ENCODE measurements around the gene LIN7C.

The LIN7C gene

GRCh38 chr11:27472398-27473016 lies 34.1 kb downstream of the LIN7C start, which contains the start of gene LGR4:
LGR4 (minus strand) TSS chr11:27472790; CDS start chr11:27472302, 488 bp downstream.
- Histone ChIP-seq H3K4me3 (peak within 1 kb of the TSS; percentile 86), H4K20me1 (no peaks in the 10 kb centered on the region), H3K4me2 (peak within 1 kb of the TSS; percentile 96), H3K27ac (peak within 1 kb of the TSS; percentile 75), H3K9ac (peak within 1 kb of the TSS; percentile 77), H3K4me1 (peaks cover 11% of the 10 kb centered on the region), H3K27me3 (peaks cover 9% of the 10 kb centered on the region), H3K9me3 (no peaks in the 10 kb centered on the region), H3K36me3 (no peaks in the 10 kb centered on the region)
- no peak for TF ChIP-seq Cebpa-rat (IDR thresholded peaks at IDR 0.05)

GRCh38 chr11:27471589-27472397 lies 34.8 kb downstream of the LIN7C start:
- Histone ChIP-seq H3K9me3 (no peaks in the 10 kb centered on the region), H4K20me1 (no peaks in the 10 kb centered on the region), H3K27ac (peak overlapping the region; percentile 75), H3K4me3 (peak overlapping the region; percentile 86), H3K4me1 (peaks cover 11% of the 10 kb centered on the region), H3K36me3 (no peaks in the 10 kb centered on the region), H3K27me3 (peaks cover 9% of the 10 kb centered on the region), H3K9ac (peak overlapping the region; percentile 77), H3K4me2 (peak overlapping the region; percentile 96)
- no peak for TF ChIP-seq Cebpa-rat (IDR thresholded peaks at IDR 0.05)

GRCh38 chr11:27470826-27471588 lies 35.6 kb downstream of the LIN7C start:
- Histone ChIP-seq H3K27me3 (peaks cover 9% of the 10 kb centered on the region), H3K4me3 (peak overlapping the region; percentile 86), H3K9me3 (no peaks in the 10 kb centered on the region), H3K36me3 (no peaks in the 10 kb centered on the region), H4K20me1 (no peaks in the 10 kb centered on the region), H3K4me2 (peak overlapping the region; percentile 96), H3K4me1 (peaks cover 11% of the 10 kb centered on the region), H3K27ac (no peak overlapping the region), H3K9ac (peak overlapping the region; percentile 60)
- TF ChIP-seq Cebpa-rat (IDR thresholded peaks at IDR 0.05), result no peak

DNA sequence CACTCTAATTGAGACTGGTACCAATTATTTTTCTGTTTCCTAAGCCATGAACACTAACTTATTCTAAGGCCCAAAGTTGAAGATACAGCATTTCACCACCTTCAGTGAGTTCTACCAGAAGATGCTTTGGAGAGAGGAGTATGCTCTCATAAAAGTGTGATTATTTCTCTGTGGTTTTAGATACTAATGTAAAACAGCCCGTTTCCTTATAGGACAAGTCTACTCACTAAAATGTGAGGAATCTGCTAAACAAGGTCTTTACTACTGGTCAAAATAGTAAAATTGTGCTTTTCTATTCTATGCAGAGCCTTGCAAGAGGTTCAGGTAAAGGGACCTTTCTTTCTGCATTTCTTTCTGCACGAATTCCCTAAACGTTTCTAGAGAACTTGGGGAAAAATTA lies 36.4 kb downstream of the LIN7C start:
- Histone ChIP-seq H3K9ac (no peak overlapping the region), H3K27ac (no peak overlapping the region), H3K36me3 (no peaks in the 10 kb centered on the region), H3K27me3 (peaks cover 9% of the 10 kb centered on the region), H3K4me3 (no peak overlapping the region), H4K20me1 (no peaks in the 10 kb centered on the region), H3K9me3 (no peaks in the 10 kb centered on the region), H3K4me1 (peaks cover 11% of the 10 kb centered on the region), H3K4me2 (peak overlapping the region; percentile 96; the same call in 1 of the 2 replicates)
- no peak for TF ChIP-seq Cebpa-rat (IDR thresholded peaks at IDR 0.05)

GRCh38 chr11:27468995-27469695 lies 37.4 kb downstream of the LIN7C start:
- Histone ChIP-seq H3K4me3 (no peak overlapping the region), H3K4me2 (no peak overlapping the region), H3K9ac (no peak overlapping the region), H3K36me3 (no peaks in the 10 kb centered on the region), H3K9me3 (no peaks in the 10 kb centered on the region), H3K27ac (no peak overlapping the region), H3K27me3 (peaks cover 9% of the 10 kb centered on the region), H3K4me1 (peaks cover 11% of the 10 kb centered on the region), H4K20me1 (no peaks in the 10 kb centered on the region)
- no peak for TF ChIP-seq Cebpa-rat (IDR thresholded peaks at IDR 0.05)

DNA sequence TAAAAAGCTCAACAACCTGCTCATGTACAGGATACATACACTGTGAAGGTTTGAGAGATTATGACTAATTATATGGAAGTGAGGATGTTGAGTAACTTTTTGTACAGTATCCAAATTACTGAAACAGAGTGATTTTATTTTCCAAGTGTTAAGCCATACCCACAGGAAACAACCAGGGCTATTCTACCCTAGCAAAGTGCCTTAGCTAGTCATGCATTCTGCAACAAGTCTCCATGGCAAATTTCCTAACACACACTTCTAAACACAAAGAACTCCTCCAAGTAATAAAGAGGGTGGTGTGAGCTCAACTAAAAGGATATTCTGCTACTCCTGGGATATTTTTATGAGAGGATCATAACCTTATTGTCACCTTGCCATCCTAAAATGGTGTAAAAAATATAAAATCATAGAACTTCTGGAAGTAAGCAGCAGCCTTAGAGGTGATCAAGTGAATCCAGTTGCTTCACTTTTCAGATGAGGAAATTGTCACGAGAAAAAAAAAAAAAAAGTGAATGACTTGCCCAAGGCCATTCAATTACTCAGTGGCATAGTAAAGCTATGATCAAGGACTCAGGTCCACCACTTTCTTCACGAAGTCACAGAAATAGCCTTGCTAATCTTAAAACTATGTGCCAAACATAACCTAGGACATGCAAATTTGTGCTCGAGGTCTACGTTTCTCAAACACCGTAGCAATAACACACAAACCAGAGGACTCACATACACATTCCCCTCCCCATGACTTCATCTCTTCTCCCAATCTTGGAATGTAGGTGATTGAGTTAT lies 38.2 kb downstream of the LIN7C start:
- Histone ChIP-seq H3K9ac (no peak overlapping the region), H3K4me1 (peaks cover 11% of the 10 kb centered on the region), H3K27ac (no peak overlapping the region), H3K4me3 (no peak overlapping the region), H3K36me3 (no peaks in the 10 kb centered on the region), H3K4me2 (no peak overlapping the region), H4K20me1 (no peaks in the 10 kb centered on the region), H3K27me3 (peaks cover 9% of the 10 kb centered on the region), H3K9me3 (no peaks in the 10 kb centered on the region)
- TF ChIP-seq Cebpa-rat (IDR thresholded peaks at IDR 0.05), result no peak

DNA sequence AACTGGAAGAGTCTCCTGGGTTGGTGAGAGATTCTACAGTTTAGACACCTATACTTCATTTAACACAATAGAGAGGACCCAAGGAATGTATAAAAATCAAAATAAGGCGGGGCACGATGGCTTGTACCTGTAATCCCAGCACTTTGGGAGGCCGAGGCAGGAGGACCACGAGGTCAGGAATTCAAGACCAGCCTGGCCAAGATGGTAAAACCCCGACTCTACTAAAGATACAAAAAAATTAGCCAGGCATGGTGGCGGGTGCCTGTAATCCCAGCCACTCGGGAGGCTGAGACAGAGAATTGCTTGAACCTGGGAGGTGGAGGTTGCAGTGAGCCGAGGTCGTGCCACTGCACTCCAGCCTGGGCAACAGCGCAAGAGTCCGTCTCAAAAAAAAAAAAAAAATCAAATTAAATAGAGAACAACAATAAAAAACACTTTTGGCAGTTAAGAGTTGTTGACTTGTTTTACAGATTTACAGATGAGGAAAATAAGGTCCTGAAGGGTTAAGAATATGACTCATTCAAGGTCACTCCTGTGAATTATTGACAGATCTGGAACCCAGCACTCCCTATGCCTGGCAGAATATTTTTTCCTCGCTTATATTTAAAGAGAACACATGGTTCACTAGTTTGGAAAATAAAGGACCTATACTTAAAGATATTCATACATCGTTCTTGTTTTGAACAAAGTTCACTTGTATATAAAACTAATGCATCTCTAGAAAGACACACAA lies 39.2 kb downstream of the LIN7C start:
- Histone ChIP-seq H3K4me3 (no peak overlapping the region), H3K4me1 (peaks cover 11% of the 10 kb centered on the region), H3K36me3 (no peaks in the 10 kb centered on the region), H3K4me2 (no peak overlapping the region), H3K27me3 (peaks cover 9% of the 10 kb centered on the region), H3K9ac (no peak overlapping the region), H3K27ac (no peak overlapping the region), H4K20me1 (no peaks in the 10 kb centered on the region), H3K9me3 (no peaks in the 10 kb centered on the region)
- no peak for TF ChIP-seq Cebpa-rat (IDR thresholded peaks at IDR 0.05)

- Histone ChIP-seq H3K9me3 (no peaks in the 10 kb centered on the region), H3K36me3 (no peaks in the 10 kb centered on the region), H3K27ac (no peak overlapping the region), H3K4me3 (no peak overlapping the region), H3K4me1 (peaks cover 9% of the 10 kb centered on the region), H4K20me1 (no peaks in the 10 kb centered on the region), H3K4me2 (no peak overlapping the region), H3K27me3 (peaks cover 8% of the 10 kb centered on the region), H3K9ac (no peak overlapping the region)
- TF ChIP-seq Cebpa-rat (IDR thresholded peaks at IDR 0.05), result no peak
Observed at GRCh38 chr11:27466363-27466762, 40.2 kb downstream of the LIN7C start.
